HEK293 (cell line): ENCODE data around the gene FEV.

Experiments
- MEIS1 ChIP-seq: sonication (generic); formaldehyde crosslinking; IDR thresholded peaks from 2 replicates; pipeline ENCODE4 v1.8.1; 2022; ENCODE audit warnings: missing genetic modification reagents, mild to moderate bottlenecking, borderline replicate concordance
- ZNF148 ChIP-seq: fragments of 450-650 bp; formaldehyde crosslinking; IDR thresholded peaks from 2 replicates; pipeline ENCODE4 v1.5.0; 2017; ENCODE audit warnings: missing biosample characterization, missing genetic modification characterization, borderline replicate concordance
- TF ChIP-seq, protein P1 (sequence below): fragments of 450-650 bp; formaldehyde crosslinking; IDR thresholded peaks from 2 replicates; pipeline ENCODE4 v1.5.1; 2016; ENCODE audit warnings: missing biosample characterization, missing genetic modification characterization, low read depth
- TF ChIP-seq, protein P2 (sequence below): fragments of 450-650 bp; formaldehyde crosslinking; IDR thresholded peaks from 2 replicates; pipeline ENCODE4 v1.5.1; 2016; ENCODE audit warnings: missing biosample characterization, missing genetic modification characterization

DNA sequence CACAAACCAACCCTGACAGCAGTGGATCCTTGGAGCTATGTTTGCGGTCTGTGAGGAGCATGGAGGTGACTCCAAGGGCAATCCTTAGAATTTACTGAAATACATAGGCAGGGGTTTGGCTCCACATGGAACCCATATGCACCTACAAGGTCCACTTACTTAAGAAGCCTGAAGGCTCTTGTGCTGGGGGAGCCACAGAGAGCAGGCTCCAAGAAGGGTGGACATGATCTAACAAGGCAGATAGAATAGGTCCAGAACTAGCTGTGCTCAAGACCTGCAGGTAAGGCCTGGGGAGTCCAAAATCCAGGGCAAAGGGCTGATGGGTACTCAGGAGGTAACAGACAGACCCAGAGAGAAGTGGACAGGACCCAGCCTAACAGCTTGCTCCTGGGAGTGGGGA lies 26.7 kb downstream of the FEV start:
- TF ChIP-seq, protein P1, sequence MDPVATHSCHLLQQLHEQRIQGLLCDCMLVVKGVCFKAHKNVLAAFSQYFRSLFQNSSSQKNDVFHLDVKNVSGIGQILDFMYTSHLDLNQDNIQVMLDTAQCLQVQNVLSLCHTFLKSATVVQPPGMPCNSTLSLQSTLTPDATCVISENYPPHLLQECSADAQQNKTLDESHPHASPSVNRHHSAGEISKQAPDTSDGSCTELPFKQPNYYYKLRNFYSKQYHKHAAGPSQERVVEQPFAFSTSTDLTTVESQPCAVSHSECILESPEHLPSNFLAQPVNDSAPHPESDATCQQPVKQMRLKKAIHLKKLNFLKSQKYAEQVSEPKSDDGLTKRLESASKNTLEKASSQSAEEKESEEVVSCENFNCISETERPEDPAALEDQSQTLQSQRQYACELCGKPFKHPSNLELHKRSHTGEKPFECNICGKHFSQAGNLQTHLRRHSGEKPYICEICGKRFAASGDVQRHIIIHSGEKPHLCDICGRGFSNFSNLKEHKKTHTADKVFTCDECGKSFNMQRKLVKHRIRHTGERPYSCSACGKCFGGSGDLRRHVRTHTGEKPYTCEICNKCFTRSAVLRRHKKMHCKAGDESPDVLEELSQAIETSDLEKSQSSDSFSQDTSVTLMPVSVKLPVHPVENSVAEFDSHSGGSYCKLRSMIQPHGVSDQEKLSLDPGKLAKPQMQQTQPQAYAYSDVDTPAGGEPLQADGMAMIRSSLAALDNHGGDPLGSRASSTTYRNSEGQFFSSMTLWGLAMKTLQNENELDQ: no peak
- no peak for TF ChIP-seq MEIS1 (CRISPR knock-in tag)
- TF ChIP-seq ZNF148 (tag by site-specific recombination): no peak
- TF ChIP-seq, protein P2, sequence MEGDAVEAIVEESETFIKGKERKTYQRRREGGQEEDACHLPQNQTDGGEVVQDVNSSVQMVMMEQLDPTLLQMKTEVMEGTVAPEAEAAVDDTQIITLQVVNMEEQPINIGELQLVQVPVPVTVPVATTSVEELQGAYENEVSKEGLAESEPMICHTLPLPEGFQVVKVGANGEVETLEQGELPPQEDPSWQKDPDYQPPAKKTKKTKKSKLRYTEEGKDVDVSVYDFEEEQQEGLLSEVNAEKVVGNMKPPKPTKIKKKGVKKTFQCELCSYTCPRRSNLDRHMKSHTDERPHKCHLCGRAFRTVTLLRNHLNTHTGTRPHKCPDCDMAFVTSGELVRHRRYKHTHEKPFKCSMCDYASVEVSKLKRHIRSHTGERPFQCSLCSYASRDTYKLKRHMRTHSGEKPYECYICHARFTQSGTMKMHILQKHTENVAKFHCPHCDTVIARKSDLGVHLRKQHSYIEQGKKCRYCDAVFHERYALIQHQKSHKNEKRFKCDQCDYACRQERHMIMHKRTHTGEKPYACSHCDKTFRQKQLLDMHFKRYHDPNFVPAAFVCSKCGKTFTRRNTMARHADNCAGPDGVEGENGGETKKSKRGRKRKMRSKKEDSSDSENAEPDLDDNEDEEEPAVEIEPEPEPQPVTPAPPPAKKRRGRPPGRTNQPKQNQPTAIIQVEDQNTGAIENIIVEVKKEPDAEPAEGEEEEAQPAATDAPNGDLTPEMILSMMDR (tag by site-specific recombination): no peak
